ENCODE data around the gene OSMR. TPM values are rescaled to one million over a fixed set of nuclear protein-coding genes. Genes with fewer than 3 reads are reported as not detected.

OSMR gene
- total RNA-seq, 2 donors from 2014 or later: 3.0 to 14.3 TPM

DNA sequence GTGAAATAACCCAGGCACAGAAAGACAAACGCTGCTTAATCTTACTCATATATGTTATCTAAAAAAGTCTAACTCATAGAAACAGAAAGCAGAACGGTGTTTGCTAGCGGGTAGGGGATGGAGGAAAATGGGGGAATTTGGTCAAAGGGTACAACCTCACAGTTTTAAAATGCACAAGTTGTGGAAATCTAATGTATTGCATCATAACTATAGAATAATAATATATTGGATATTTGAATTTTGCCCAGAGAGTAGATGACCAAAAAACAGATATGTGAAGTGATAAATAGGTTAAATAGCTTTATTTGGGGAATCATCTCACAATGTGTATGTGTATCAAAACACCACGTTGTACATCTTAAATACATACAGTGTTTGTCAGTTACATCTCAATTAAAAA lies 22.3 kb upstream of the OSMR start:
- intact Hi-C loops (cut with DNase I): no loop called here
- DNase-seq: no peak
- Histone ChIP-seq H3K36me3 (no peaks in the 10 kb centered on the region), H3K27me3 (no peaks in the 10 kb centered on the region), H3K9ac (ENCODE audit: low read depth in 2 of 2, low read length in 2 of 2) (no peak overlapping the region), H3K9me3 (no peaks in the 10 kb centered on the region), H3K4me3 (no peak overlapping the region), H3K4me1 (no peaks in the 10 kb centered on the region), H3K27ac (no peak overlapping the region)
- TF ChIP-seq, protein P1, sequence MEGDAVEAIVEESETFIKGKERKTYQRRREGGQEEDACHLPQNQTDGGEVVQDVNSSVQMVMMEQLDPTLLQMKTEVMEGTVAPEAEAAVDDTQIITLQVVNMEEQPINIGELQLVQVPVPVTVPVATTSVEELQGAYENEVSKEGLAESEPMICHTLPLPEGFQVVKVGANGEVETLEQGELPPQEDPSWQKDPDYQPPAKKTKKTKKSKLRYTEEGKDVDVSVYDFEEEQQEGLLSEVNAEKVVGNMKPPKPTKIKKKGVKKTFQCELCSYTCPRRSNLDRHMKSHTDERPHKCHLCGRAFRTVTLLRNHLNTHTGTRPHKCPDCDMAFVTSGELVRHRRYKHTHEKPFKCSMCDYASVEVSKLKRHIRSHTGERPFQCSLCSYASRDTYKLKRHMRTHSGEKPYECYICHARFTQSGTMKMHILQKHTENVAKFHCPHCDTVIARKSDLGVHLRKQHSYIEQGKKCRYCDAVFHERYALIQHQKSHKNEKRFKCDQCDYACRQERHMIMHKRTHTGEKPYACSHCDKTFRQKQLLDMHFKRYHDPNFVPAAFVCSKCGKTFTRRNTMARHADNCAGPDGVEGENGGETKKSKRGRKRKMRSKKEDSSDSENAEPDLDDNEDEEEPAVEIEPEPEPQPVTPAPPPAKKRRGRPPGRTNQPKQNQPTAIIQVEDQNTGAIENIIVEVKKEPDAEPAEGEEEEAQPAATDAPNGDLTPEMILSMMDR (IDR thresholded peaks at IDR 0.05): no peak

- Histone ChIP-seq H3K36me3 (no peaks in the 10 kb centered on the region), H3K4me3 (no peak overlapping the region), H3K27ac (no peak overlapping the region), H3K9me3 (no peaks in the 10 kb centered on the region), H3K27me3 (no peaks in the 10 kb centered on the region), H3K4me1 (no peaks in the 10 kb centered on the region), H3K9ac (ENCODE audit: low read depth in 2 of 2, low read length in 2 of 2) (no peak overlapping the region)
- TF ChIP-seq, protein P1 (IDR thresholded peaks at IDR 0.05): no peak
- DNase-seq: no peak
- intact Hi-C loops (cut with DNase I): no loop called here
Observed at GRCh38 chr5:38824821-38825220, 21.0 kb upstream of the OSMR start.

- no peak overlapping the region for H3K9ac ChIP-seq (ENCODE audit: low read depth in 2 of 2, low read length in 2 of 2)
- H3K4me1 ChIP-seq: no peaks in the 10 kb centered on the region
- no peak overlapping the region for H3K27ac ChIP-seq
- H3K4me3 ChIP-seq: no peak overlapping the region
- no peak for DNase-seq
- TF ChIP-seq, protein P1 (IDR thresholded peaks at IDR 0.05): no peak
- intact Hi-C loops (cut with DNase I): no loop called here
- H3K36me3 ChIP-seq: no peaks in the 10 kb centered on the region
- H3K9me3 ChIP-seq: no peaks in the 10 kb centered on the region
- no peaks in the 10 kb centered on the region for H3K27me3 ChIP-seq
Observed at GRCh38 chr5:38825494-38825893, 20.3 kb upstream of the OSMR start.

DNA sequence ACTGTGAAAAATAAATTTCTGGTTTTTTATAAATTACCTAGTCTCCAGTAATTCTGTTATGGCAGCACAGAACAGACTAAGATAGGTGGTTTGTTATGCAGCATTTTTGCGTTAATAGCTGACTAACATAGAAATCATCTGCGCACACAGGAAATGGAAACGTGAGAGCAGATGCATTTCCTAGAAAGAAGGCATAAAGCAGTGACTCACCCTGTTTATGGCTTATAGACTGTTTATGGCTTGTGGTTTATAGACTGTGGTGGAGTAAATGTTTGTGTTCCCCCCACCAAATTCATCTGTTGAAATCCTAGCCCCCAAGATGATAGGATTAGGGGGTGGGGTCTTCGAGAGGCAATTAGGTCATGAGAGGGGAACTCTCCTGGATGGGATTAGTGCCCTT lies 18.3 kb upstream of the OSMR start:
- Histone ChIP-seq H3K36me3 (no peaks in the 10 kb centered on the region), H3K27ac (no peak overlapping the region), H3K9ac (ENCODE audit: low read depth in 2 of 2, low read length in 2 of 2) (no peak overlapping the region), H3K27me3 (no peaks in the 10 kb centered on the region), H3K4me1 (no peaks in the 10 kb centered on the region), H3K4me3 (no peak overlapping the region), H3K9me3 (no peaks in the 10 kb centered on the region)
- intact Hi-C loops (cut with DNase I): no loop called here
- DNase-seq: no peak
- TF ChIP-seq, protein P1 (IDR thresholded peaks at IDR 0.05): no peak

DNA sequence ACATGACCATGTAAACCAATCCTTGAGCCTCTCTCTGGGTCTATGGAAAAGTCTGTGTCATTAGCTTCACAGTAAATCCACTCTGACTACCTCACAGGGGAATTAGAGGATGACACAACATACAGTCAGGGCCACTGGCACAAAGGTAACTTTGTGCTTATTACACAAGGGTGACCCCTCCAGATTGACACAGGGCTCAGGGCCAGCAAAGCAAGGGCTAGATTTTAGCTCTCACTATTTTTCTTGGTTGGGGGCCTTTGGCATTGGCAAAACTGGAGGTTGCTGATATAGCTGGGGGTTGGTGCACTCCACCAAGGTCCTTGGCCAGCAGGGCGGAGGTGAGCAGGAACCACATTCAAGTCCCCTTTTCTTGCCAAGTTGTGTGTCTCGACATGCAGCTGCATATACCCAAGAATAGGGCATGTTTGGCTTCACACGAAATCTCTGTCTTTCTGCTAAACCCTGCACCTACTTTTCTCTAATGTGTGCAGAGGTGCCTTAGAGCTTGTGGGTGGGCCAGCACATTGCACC lies 15.2 kb upstream of the OSMR start:
- TF ChIP-seq, protein P1 (IDR thresholded peaks at IDR 0.05): no peak
- H3K4me3 ChIP-seq: no peak overlapping the region
- no peak overlapping the region for H3K9ac ChIP-seq (ENCODE audit: low read depth in 2 of 2, low read length in 2 of 2)
- intact Hi-C loops (cut with DNase I): no loop called here
- no peak for DNase-seq
- H3K9me3 ChIP-seq: no peaks in the 10 kb centered on the region
- no peaks in the 10 kb centered on the region for H3K36me3 ChIP-seq
- no peaks in the 10 kb centered on the region for H3K27me3 ChIP-seq
- no peaks in the 10 kb centered on the region for H3K4me1 ChIP-seq
- no peak overlapping the region for H3K27ac ChIP-seq
